Measurements from ENCODE around the gene BIN1.

Gene BIN1

DNA sequence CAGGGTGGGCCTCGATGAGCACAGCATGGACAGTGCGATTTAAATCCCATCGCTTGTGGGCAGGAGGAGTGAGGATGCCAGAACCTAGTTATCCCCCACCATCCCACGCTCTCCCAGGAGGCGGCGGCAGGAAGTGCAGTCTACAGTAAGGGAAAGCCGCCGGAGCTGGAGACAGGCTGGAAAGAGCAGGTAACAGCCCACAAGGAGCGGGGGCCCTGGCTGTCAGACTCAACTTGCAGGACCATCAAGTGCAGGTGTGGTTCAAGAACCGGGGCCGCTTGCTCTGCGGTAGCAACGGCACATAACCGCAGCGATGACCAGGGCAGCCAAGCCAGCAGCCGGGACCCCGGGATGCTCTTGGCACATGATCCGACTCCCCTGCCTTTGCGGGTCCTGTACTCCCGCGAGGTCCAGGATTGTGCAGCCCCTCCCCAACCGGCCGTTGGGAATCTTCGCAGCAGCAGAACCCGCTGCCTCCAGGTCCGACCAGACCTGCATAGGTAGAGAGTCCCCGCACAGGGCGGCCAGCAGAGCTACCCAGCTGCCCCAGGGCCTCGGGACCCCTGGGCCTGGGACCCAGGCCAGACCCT lies 82.1 kb downstream of the BIN1 start:
- no peak for DNase-seq (ENCODE audit: insufficient read length, low spot score)
- no peak for TF ChIP-seq POU2F2 (IDR thresholded peaks at IDR 0.05; ENCODE audit: low read depth, low read length)
- no peak for TF ChIP-seq SPI1 (IDR thresholded peaks at IDR 0.05; ENCODE audit: low read depth, low read length)
- TF ChIP-seq PAX5 (IDR thresholded peaks at IDR 0.05; ENCODE audit: insufficient read depth, low read length, severe bottlenecking) = no peak
- no peak for TF ChIP-seq POLR2AphosphoS5 (IDR thresholded peaks at IDR 0.05; ENCODE audit: low read depth, low read length)
- no peak for TF ChIP-seq POLR2A (IDR thresholded peaks at IDR 0.05; ENCODE audit: low read depth, low read length)
- TF ChIP-seq TAF1 (IDR thresholded peaks at IDR 0.05; ENCODE audit: low read depth, low read length) = no peak
- FAIRE-seq = no peak

DNA sequence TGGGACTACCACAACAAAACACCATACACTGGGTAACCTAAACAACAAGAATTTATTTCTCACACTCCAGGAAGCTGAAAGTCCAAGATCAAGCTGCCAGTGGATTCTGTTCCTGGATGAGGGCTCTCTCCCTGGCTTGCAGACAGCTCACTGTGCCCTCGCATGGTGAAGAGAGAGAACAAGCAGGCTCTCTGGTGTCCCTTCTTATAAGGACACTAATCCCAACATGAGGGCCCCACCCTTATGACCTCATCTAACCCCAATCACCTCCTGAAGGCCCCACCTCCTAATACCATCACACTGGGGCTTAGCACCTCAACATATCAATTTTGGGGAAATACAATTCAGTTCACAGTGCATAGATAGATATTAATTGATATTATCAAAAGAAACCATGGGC lies 83.5 kb downstream of the BIN1 start:
- TF ChIP-seq SPI1 (IDR thresholded peaks at IDR 0.05; ENCODE audit: low read depth, low read length) (no peak), TAF1 (IDR thresholded peaks at IDR 0.05; ENCODE audit: low read depth, low read length) (no peak), POU2F2 (IDR thresholded peaks at IDR 0.05; ENCODE audit: low read depth, low read length) (no peak), POLR2A (IDR thresholded peaks at IDR 0.05; ENCODE audit: low read depth, low read length) (no peak), POLR2AphosphoS5 (IDR thresholded peaks at IDR 0.05; ENCODE audit: low read depth, low read length) (no peak), PAX5 (IDR thresholded peaks at IDR 0.05; ENCODE audit: insufficient read depth, low read length, severe bottlenecking) (no peak)
- FAIRE-seq (no peak), DNase-seq (ENCODE audit: insufficient read length, low spot score) (no peak)

GRCh38 chr2:127022817-127023216 lies 84.1 kb downstream of the BIN1 start:
- FAIRE-seq = no peak
- no peak for DNase-seq (ENCODE audit: insufficient read length, low spot score)
- no peak for TF ChIP-seq POU2F2 (IDR thresholded peaks at IDR 0.05; ENCODE audit: low read depth, low read length)
- TF ChIP-seq SPI1 (IDR thresholded peaks at IDR 0.05; ENCODE audit: low read depth, low read length) = no peak
- TF ChIP-seq POLR2AphosphoS5 (IDR thresholded peaks at IDR 0.05; ENCODE audit: low read depth, low read length) = no peak
- no peak for TF ChIP-seq TAF1 (IDR thresholded peaks at IDR 0.05; ENCODE audit: low read depth, low read length)
- TF ChIP-seq PAX5 (IDR thresholded peaks at IDR 0.05; ENCODE audit: insufficient read depth, low read length, severe bottlenecking) = no peak
- no peak for TF ChIP-seq POLR2A (IDR thresholded peaks at IDR 0.05; ENCODE audit: low read depth, low read length)

DNA sequence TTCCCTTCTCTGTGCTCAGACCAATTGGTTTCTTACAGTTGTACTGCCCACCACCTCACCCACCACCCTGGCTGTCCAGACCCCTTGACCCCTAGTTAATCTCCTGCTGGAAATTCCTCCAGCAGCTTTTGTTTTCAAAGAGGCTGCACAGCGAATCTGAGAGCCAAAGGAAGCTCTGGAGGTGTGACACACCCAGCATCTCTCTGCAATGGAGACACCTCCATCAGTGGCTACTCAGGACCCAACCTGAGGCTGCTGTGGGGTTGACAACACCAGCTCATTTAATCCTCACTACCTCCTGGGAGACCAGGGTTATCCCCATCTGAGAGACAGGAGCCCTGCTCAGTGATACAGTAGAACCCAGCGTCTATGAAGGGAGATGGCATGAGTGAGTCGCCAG lies 86.4 kb downstream of the BIN1 start:
- no peak for TF ChIP-seq POU2F2 (IDR thresholded peaks at IDR 0.05; ENCODE audit: low read depth, low read length)
- no peak for TF ChIP-seq PAX5 (IDR thresholded peaks at IDR 0.05; ENCODE audit: insufficient read depth, low read length, severe bottlenecking)
- TF ChIP-seq TAF1 (IDR thresholded peaks at IDR 0.05; ENCODE audit: low read depth, low read length) = no peak
- TF ChIP-seq SPI1 (IDR thresholded peaks at IDR 0.05; ENCODE audit: low read depth, low read length) = no peak
- no peak for TF ChIP-seq POLR2A (IDR thresholded peaks at IDR 0.05; ENCODE audit: low read depth, low read length)
- TF ChIP-seq POLR2AphosphoS5 (IDR thresholded peaks at IDR 0.05; ENCODE audit: low read depth, low read length) = no peak
- DNase-seq (ENCODE audit: insufficient read length, low spot score) = no peak
- no peak for FAIRE-seq

- TF ChIP-seq SPI1 (IDR thresholded peaks at IDR 0.05; ENCODE audit: low read depth, low read length) (no peak), POU2F2 (IDR thresholded peaks at IDR 0.05; ENCODE audit: low read depth, low read length) (no peak), TAF1 (IDR thresholded peaks at IDR 0.05; ENCODE audit: low read depth, low read length) (no peak), POLR2AphosphoS5 (IDR thresholded peaks at IDR 0.05; ENCODE audit: low read depth, low read length) (no peak), PAX5 (IDR thresholded peaks at IDR 0.05; ENCODE audit: insufficient read depth, low read length, severe bottlenecking) (no peak), POLR2A (IDR thresholded peaks at IDR 0.05; ENCODE audit: low read depth, low read length) (no peak)
- FAIRE-seq (no peak), DNase-seq (ENCODE audit: insufficient read length, low spot score) (no peak)
These were observed 89.4 kb downstream of the BIN1 start for GRCh38 chr2:127017548-127017947.

GRCh38 chr2:127016329-127016728 lies 90.6 kb downstream of the BIN1 start:
- DNase-seq (ENCODE audit: insufficient read length, low spot score) (no peak), FAIRE-seq (no peak)
- no peak for TF ChIP-seq POU2F2 (IDR thresholded peaks at IDR 0.05; ENCODE audit: low read depth, low read length)
- no peak for TF ChIP-seq TAF1 (IDR thresholded peaks at IDR 0.05; ENCODE audit: low read depth, low read length)
- TF ChIP-seq POLR2AphosphoS5 (IDR thresholded peaks at IDR 0.05; ENCODE audit: low read depth, low read length) = no peak
- TF ChIP-seq SPI1 (IDR thresholded peaks at IDR 0.05; ENCODE audit: low read depth, low read length) = no peak
- no peak for TF ChIP-seq PAX5 (IDR thresholded peaks at IDR 0.05; ENCODE audit: insufficient read depth, low read length, severe bottlenecking)
- no peak for TF ChIP-seq POLR2A (IDR thresholded peaks at IDR 0.05; ENCODE audit: low read depth, low read length)

GRCh38 chr2:127015106-127015910 lies 91.6 kb downstream of the BIN1 start:
- no peak for FAIRE-seq
- DNase-seq (ENCODE audit: insufficient read length, low spot score) = no peak
- no peak for TF ChIP-seq PAX5 (IDR thresholded peaks at IDR 0.05; ENCODE audit: insufficient read depth, low read length, severe bottlenecking)
- no peak for TF ChIP-seq TAF1 (IDR thresholded peaks at IDR 0.05; ENCODE audit: low read depth, low read length)
- no peak for TF ChIP-seq POLR2A (IDR thresholded peaks at IDR 0.05; ENCODE audit: low read depth, low read length)
- no peak for TF ChIP-seq SPI1 (IDR thresholded peaks at IDR 0.05; ENCODE audit: low read depth, low read length)
- no peak for TF ChIP-seq POLR2AphosphoS5 (IDR thresholded peaks at IDR 0.05; ENCODE audit: low read depth, low read length)
- TF ChIP-seq POU2F2 (IDR thresholded peaks at IDR 0.05; ENCODE audit: low read depth, low read length) = no peak

DNA sequence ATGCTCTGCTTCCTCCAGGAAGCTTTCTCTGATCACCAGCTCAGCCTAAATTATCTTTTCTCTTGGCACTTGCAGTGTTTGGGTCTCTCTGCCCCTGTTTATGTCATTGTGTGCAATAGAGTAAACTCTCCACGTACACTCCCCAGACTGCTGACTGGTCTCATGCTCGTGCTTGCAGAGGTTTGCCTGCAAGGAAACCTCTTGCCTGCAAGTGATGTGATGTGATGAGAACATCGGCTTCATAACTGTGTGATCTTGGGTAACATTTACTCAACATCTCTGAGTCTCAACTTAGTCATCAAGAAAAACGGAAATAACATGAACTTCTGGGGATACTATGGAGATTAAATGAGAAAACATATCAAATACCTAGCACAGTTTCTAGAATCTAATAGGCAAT lies 92.3 kb downstream of the BIN1 start:
- FAIRE-seq (no peak), DNase-seq (ENCODE audit: insufficient read length, low spot score) (no peak)
- TF ChIP-seq POLR2AphosphoS5 (IDR thresholded peaks at IDR 0.05; ENCODE audit: low read depth, low read length) = no peak
- no peak for TF ChIP-seq POLR2A (IDR thresholded peaks at IDR 0.05; ENCODE audit: low read depth, low read length)
- TF ChIP-seq PAX5 (IDR thresholded peaks at IDR 0.05; ENCODE audit: insufficient read depth, low read length, severe bottlenecking) = no peak
- TF ChIP-seq POU2F2 (IDR thresholded peaks at IDR 0.05; ENCODE audit: low read depth, low read length) = no peak
- no peak for TF ChIP-seq TAF1 (IDR thresholded peaks at IDR 0.05; ENCODE audit: low read depth, low read length)
- no peak for TF ChIP-seq SPI1 (IDR thresholded peaks at IDR 0.05; ENCODE audit: low read depth, low read length)

DNA sequence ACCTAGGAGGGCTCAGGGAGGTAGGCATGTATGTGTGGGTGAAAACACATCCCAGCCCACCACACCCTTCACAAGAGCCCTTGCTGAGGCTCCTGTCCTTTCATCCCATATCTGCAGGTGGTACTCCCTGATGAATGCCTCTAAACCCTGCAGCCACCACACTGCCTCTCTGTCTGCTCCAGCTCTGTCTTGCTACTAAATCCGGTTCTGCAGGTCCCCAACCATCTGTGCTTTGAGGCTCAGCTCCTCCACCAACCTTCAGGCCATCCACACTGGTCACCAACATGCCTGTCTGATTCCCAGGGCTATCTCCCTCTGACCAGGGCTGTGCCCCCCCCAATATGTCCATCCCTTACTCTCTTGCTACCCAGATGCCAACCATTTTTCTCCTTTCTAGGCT lies 92.7 kb downstream of the BIN1 start:
- DNase-seq (ENCODE audit: insufficient read length, low spot score) (no peak), FAIRE-seq (no peak)
- TF ChIP-seq TAF1 (IDR thresholded peaks at IDR 0.05; ENCODE audit: low read depth, low read length) = no peak
- no peak for TF ChIP-seq POLR2AphosphoS5 (IDR thresholded peaks at IDR 0.05; ENCODE audit: low read depth, low read length)
- TF ChIP-seq SPI1 (IDR thresholded peaks at IDR 0.05; ENCODE audit: low read depth, low read length) = no peak
- no peak for TF ChIP-seq POU2F2 (IDR thresholded peaks at IDR 0.05; ENCODE audit: low read depth, low read length)
- TF ChIP-seq POLR2A (IDR thresholded peaks at IDR 0.05; ENCODE audit: low read depth, low read length) = no peak
- no peak for TF ChIP-seq PAX5 (IDR thresholded peaks at IDR 0.05; ENCODE audit: insufficient read depth, low read length, severe bottlenecking)

All from GM12891 (cell line).